Astrocyte of the cerebellum (primary cell): ENCODE measurements around the gene BBOF1.

Experiments
- DNase-seq: peaks from one replicate; pipeline ENCODE4 v3.0.0-alpha.2; 2011; ENCODE audit warnings: low read depth
- H3K4me3 ChIP-seq: 2 replicates; pipeline ENCODE4 v1.5.1; 2011; ENCODE audit warnings: mild to moderate bottlenecking, low read depth, low read length, moderate library complexity
- in situ Hi-C: cut with HindIII; loops from 2 replicates; pipeline ENCODE4 v1.10.0; 2017; ENCODE audit warnings: low sequenced_read_pairs
- TF ChIP-seq, protein P1 (sequence below): IDR thresholded peaks from 2 replicates; pipeline ENCODE4 v1.5.1; 2012; ENCODE audit warnings: low read length, low read depth, moderate library complexity, mild to moderate bottlenecking; ENCODE audit errors: missing control alignments

Gene BBOF1

DNA sequence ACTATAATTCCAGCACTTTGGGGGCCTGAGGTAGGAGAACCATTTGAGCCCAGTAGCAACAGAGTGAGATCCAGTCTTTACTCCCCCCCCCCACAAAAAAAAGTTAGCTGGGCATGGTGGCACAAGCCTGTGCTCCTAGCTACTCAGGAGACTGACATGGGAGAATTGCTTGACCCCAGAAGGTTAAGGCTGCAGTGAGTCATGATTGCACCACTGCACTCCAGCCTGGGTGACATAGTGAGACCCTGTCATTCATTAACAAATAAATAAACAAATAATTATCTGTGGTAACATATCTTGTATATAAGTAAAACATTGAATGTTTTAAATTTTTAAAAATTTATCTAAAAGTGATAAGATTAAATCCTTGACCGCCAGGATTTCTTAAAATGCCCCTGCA is 4.8 kb upstream of the BBOF1 start:
- TF ChIP-seq, protein P1, sequence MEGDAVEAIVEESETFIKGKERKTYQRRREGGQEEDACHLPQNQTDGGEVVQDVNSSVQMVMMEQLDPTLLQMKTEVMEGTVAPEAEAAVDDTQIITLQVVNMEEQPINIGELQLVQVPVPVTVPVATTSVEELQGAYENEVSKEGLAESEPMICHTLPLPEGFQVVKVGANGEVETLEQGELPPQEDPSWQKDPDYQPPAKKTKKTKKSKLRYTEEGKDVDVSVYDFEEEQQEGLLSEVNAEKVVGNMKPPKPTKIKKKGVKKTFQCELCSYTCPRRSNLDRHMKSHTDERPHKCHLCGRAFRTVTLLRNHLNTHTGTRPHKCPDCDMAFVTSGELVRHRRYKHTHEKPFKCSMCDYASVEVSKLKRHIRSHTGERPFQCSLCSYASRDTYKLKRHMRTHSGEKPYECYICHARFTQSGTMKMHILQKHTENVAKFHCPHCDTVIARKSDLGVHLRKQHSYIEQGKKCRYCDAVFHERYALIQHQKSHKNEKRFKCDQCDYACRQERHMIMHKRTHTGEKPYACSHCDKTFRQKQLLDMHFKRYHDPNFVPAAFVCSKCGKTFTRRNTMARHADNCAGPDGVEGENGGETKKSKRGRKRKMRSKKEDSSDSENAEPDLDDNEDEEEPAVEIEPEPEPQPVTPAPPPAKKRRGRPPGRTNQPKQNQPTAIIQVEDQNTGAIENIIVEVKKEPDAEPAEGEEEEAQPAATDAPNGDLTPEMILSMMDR = no peak
- H3K4me3 ChIP-seq = no peak overlapping the region
- in situ Hi-C loops = no loop called here
- no peak for DNase-seq

DNA sequence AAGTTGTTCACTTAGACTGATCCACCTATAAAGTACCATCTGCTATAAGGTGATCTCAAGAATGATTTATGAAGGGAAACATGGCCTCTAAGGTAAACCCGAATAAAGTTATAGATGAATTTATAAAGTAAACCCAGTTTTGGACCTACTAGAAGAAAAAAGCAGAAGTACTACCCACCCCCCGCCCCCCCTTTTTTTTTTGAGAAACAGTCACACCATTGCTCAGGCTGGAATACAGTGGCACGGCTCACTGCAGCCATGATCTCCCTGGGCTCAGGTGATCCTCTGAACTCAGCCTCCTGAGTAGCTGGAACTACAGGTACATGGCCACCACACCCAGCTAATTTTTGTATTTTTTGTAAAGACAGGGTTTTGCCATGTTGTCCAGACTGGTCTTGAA is 4.0 kb upstream of the BBOF1 start:
- in situ Hi-C loops = no loop called here
- TF ChIP-seq, protein P1 = no peak
- no peak overlapping the region for H3K4me3 ChIP-seq
- no peak for DNase-seq

DNA sequence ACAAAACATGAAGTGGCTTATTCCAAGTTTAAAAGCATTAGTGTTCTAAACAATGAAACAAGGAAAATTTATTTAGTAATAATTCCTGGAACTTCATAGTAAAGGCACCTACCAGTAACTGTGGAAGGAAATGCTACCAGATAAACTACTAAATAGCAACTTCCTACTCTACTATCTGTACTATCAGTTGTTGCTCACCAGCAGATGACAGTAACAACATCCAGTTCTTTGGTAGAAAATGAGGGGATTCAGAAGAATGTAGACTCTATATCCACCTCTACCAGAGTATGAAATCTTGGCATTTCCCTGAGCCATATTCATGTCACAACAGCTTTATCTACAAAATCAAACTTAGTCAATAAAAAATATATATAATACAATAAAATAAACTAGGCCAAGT is 3.2 kb upstream of the BBOF1 start:
- no peak overlapping the region for H3K4me3 ChIP-seq
- DNase-seq = no peak
- in situ Hi-C loops = no loop called here
- TF ChIP-seq, protein P1 = no peak

DNA sequence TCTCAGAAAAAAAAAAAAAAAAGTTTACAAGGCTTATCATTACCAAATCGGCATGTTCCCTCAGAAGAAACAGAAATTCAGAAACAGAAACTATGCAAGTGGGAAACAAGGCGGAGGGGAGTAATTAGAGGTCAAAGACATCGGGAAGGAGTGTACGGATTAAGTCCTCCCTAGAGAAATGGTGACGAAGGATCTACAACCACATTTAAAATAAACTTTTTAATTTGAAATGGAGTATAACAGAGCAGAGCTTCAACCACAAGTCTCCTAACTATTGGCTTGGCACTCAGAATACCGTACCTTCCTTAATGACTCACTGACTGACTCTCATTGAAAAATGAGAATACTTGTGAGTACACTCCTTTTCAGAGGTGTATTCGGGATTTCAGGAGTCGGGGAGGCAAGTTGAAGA is 969 bp upstream of the BBOF1 start:
- in situ Hi-C loops = no loop called here
- DNase-seq = peak; percentile 77
- H3K4me3 ChIP-seq = peak overlapping the region; percentile 90
- TF ChIP-seq, protein P1 = no peak

DNA sequence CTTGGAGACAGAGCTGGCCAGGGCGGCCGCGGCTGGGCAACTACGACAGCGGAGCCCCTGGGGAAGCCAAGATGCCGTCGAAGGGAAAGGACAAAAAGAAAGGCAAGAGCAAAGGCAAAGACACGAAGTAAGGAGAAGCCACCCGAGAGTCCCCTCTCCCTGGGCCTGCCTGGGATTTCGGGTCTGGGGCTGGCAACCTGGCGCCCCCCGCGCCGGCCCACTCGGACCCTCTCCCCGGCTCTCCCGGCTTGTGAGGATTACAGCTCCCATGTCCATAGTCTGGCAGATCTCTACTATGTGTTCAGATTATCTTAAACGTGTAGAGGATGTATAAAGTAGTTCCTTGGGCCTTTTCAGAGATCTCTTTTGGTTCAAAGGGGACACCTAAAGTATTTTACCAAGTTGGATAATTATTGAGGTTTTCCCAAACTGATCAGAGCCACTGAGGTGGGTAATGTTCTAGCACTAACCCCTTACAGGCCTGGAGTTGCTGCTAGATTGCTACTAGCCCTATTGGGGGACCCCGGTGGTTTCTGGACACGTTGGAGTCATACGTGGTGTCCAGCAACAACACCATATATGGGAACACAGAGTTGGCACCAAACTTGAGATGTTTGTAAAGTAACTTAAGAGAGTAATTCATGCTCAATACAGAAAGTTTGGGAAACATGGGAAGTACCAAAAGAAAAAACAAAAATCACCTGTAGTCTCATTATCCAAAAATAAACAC is 424 bp downstream of the BBOF1 start:
- peak; percentile 22 for DNase-seq
- TF ChIP-seq, protein P1 = no peak
- peak overlapping the region; percentile 90 for H3K4me3 ChIP-seq
- in situ Hi-C loops = no loop called here

DNA sequence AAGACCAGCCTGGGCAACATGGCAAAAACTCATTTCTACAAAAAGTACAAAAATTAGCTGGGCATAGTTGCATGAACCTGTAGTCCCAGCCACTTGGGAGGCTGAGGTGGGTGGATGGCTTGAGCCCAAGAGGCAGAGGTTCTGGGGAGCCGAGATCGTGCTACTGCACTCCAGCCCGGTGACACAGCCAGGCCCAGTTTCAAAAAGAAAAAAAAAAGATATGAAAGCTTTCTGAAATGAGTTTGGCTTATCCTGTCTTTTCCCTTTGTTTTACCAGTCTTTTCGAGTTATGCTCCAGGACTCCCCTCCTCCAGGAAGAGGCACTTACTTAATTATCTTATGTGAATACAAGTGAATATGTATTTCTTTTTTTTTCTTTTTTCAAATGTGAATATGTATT is 3.2 kb downstream of the BBOF1 start:
- in situ Hi-C loops = no loop called here
- TF ChIP-seq, protein P1 = no peak
- no peak for DNase-seq
- H3K4me3 ChIP-seq = no peak overlapping the region
